HG03097 (cell line): ENCODE data around the gene RNPEPL1.

ENCODE experiments used
- ATAC-seq: cut with Tn5 transposase; IDR thresholded peaks from one replicate; pipeline ENCODE4 v1.9.1; 2021; ENCODE audit not compliant: unreplicated experiment, low FRiP score

RNPEPL1 gene

GRCh38 chr2:240588669-240589068, 20.4 kb downstream of the RNPEPL1 start:
- ATAC-seq = no peak

- no peak for ATAC-seq
Observed at GRCh38 chr2:240589375-240589774, 21.1 kb downstream of the RNPEPL1 start.

- no peak for ATAC-seq
Observed at GRCh38 chr2:240589850-240590525, 21.7 kb downstream of the RNPEPL1 start.

- ATAC-seq = no peak
Observed at GRCh38 chr2:240590681-240591111, 22.4 kb downstream of the RNPEPL1 start.

GRCh38 chr2:240591226-240591625, 22.9 kb downstream of the RNPEPL1 start:
- no peak for ATAC-seq

- ATAC-seq = no peak
Observed at GRCh38 chr2:240591784-240592183, 23.5 kb downstream of the RNPEPL1 start.

GRCh38 chr2:240593026-240593702, 24.9 kb downstream of the RNPEPL1 start:
- ATAC-seq = no peak

GRCh38 chr2:240593703-240594451, 25.6 kb downstream of the RNPEPL1 start:
- no peak for ATAC-seq

GRCh38 chr2:240594511-240595380, 26.5 kb downstream of the RNPEPL1 start:
- no peak for ATAC-seq

GRCh38 chr2:240595381-240596079, 27.2 kb downstream of the RNPEPL1 start:
- no peak for ATAC-seq

- ATAC-seq = no peak
Observed at GRCh38 chr2:240596080-240596460, 27.8 kb downstream of the RNPEPL1 start.

GRCh38 chr2:240596491-240596931, 28.2 kb downstream of the RNPEPL1 start:
- no peak for ATAC-seq

- no peak for ATAC-seq
Observed at GRCh38 chr2:240597054-240597418, 28.8 kb downstream of the RNPEPL1 start.

GRCh38 chr2:240597419-240598181, 29.3 kb downstream of the RNPEPL1 start:
- ATAC-seq = no peak

- no peak for ATAC-seq
Observed at GRCh38 chr2:240598311-240598911, 30.1 kb downstream of the RNPEPL1 start.

GRCh38 chr2:240599141-240599583, 30.9 kb downstream of the RNPEPL1 start:
- no peak for ATAC-seq

- no peak for ATAC-seq
Observed at GRCh38 chr2:240600451-240600961, 32.2 kb downstream of the RNPEPL1 start.

GRCh38 chr2:240601061-240601830, 33.0 kb downstream of the RNPEPL1 start:
- ATAC-seq = no peak
